GM08714 (cell line): Measurements from ENCODE around the gene LUC7L.
"Not testable (repeated sequence)": the region's sequence is repeated elsewhere in the genome, so short reads cannot be mapped to it uniquely, and the experiment has no call there.

ENCODE experiments used
- H3K4me3 ChIP-seq: fragments of 200-500 bp; sonication (Bioruptor generic); 2 replicates; pipeline ENCODE4 v1.5.1; 2014; ENCODE audit warnings: mild to moderate bottlenecking, low read length, inconsistent platforms
- ZNF274 ChIP-seq: IDR thresholded peaks from 2 replicates; pipeline ENCODE4 v1.6.1; 2012; ENCODE audit warnings: mild to moderate bottlenecking, low read depth, low read length

Gene LUC7L

DNA sequence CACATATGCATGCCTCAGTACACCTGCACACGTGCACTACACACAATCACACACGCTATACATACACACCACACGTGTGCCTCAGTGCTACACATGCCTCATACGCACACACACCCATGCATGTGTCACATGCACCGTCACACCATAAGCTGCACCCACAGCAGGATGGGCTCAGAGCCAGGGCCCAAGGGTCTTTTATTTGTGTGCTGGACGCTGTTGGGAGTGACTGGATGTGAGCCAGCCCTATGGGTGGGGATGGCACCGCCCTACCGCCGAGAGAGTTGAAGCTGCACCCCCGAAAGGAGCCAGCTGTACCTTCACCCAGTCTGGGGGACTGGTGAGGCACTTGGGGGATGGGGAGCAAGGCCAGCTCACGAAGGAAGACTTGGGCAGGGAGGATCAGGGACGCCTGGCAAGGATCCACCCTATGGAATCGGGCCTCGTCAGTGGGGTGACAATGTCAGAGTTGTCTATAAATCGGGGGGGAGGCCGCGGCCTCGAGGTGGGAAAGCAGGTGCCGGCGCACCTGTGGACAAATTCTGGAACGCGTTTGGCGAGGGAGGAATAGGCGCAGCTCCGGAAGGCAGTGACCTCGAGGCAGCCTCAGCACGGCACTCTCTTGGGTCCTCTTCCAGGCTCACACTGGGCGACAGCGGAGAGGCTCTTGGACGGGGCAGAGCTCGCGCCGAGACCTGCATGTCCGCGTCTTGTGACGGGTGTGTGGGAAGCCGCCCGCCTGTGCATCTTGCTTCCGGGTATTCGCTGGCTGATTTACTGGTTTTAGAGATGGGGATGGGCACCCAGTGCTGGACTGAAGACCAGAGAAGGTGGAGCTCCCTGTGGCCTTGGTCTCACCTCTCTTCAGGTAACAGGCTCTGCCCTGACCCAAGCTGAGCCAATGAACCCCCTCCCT, 39.1 kb upstream of the LUC7L start:
- TF ChIP-seq ZNF274: no peak
- no peak overlapping the region for H3K4me3 ChIP-seq

DNA sequence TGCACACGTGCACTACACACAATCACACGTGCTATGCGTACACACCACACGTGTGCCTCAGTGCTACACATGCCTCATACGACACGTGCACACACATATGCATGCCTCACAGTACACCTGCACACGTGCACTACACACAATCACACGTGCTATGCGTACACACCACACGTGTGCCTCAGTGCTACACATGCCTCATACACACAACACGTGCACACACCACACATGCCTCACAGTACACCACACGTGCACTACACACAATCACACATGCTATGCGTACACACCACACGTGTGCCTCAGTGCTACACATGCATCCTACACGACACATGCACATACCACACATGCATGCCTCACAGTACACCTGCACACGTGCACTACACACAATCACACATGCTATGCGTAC, 38.3 kb upstream of the LUC7L start:
- H3K4me3 ChIP-seq: not testable (repeated sequence)

DNA sequence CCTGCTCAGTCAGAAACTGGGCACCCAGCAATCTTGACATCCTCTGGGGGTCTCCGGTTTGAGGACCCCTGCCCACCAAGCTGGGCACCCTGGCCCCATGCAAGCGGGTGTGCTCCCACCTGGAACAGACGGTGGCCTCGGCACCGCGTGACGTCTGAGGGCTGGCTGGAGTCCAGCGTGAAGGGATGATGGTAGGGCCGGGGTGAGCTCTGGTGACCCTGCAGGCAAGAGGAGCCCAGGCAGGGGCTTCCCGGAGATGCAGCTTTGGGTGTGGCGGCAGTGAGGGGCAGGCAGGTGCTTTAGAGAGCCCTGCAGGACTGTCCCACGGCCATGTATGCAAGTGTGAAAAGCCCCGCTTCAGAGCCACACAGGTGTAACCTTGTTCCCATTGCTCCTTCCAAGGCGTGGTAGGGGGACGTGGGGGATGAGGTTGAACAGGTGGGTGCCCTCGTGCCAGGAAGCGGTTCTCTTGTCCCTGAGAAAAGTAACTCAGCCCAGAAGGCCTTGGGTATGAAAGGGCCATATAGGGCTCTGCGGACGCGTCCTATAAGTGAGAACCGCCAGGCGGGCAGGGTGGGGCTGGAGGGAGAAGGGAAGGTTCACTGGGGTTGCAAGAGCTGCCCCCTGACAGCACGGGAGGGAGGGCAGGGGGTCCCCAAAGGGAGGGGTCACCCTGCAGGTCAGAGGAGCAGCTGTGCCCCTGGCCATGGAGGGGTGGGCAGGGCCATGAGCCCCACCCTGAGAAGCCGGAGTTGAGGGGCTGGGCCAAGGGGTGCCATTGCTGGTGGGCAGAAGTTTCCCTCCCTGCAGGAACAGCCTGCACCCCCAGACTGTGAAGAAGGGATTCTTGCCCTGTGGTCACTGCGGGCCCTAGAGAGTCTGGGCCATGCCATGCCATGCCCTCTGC, 37.3 kb upstream of the LUC7L start:
- H3K4me3 ChIP-seq: no peak overlapping the region
- TF ChIP-seq ZNF274: no peak

DNA sequence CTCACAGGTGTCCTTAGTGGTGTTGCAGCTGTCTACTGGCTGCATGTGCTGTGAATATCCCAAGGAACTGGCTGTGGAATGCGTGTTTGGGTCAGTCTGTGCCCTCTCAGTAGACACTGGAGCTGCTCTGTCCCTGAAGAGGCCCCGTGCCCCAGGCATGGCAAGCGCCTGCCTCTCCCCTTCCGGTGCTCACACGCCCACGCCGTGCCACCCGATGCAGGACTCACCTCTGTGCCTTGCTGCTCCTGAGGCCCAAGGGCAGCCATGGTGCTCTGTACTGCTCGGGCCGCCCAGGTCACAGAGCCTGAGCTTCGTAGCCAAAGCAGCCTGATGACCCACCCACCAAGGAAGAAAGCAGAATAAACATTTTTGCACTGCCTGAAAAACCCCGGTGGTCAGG, 36.5 kb upstream of the LUC7L start:
- H3K4me3 ChIP-seq: no peak overlapping the region
- no peak for TF ChIP-seq ZNF274

DNA sequence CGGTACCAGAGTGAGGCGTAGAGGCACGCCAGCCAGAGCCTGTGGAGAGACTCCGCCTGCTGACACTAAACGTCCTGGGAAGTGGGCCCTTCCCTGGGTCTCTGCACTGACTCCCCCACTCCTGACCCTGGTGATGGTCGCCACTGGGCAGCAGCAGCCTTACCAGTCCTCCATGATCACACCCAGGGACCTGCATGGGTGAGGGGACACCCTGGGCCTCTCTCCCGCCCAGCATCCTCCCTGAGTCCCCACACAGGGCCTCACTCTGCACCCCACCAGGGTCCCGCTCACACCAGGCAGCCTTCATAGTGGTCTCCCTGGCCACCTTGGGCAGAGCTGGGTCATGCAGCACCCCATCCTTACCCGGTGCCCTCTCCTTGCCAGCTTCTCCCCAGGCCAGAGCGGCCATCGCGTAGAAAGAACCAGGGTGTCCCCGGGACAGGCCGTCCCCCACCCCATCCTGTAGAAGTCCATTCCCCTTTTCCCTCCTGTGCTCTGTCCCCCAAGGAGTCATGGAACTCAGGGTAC, 35.8 kb upstream of the LUC7L start:
- H3K4me3 ChIP-seq: no peak overlapping the region
- no peak for TF ChIP-seq ZNF274

DNA sequence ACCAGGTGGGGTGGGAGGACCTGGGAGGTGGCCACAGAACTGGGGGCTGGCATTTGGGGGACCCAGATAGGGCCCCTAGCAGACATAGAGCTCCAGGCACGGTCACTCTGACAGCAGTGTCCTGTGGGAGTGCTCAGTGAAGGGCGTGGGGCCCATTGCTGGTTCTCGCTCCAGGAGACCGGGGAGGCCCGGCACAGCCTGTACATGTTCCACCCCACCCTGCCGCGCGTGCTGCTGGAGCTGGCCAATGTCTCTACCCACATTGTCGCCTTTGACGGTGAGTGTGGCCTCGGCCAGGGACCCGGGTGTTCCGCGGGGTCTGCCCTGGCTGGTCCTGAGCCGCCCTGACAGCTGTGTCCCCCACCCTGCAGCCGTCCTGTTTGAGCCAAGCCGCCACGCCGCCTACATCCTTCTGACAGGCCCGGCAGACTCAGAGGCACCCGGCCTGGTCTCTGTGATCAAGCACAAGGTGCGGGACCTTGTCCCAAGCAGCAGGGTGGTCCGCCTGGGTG, 35.2 kb upstream of the LUC7L start:
- no peak for TF ChIP-seq ZNF274

DNA sequence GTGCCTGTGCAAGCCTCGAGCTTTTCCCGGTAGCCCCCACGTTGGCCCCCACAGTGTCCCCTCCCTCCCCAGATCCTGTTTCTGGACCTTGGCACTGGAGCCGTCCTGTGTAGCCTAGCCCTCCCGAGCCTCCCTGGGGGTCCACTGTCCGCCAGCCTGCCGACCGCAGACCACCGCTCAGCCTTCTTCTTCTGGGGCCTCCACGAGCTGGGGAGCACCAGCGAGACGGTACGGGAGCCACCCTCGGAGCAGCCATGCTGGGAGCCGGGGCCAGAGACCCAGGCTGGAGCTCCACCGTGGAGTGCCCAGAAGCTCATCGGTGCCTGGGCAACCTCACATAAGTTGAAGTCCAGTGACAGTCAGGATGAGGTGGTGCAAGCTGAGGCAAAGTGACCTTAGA, 34.7 kb upstream of the LUC7L start:
- H3K4me3 ChIP-seq: no peak overlapping the region
- TF ChIP-seq ZNF274: no peak

More for the DNA sequence above, 35.2 kb upstream of the LUC7L start:
- no peak overlapping the region for H3K4me3 ChIP-seq

DNA sequence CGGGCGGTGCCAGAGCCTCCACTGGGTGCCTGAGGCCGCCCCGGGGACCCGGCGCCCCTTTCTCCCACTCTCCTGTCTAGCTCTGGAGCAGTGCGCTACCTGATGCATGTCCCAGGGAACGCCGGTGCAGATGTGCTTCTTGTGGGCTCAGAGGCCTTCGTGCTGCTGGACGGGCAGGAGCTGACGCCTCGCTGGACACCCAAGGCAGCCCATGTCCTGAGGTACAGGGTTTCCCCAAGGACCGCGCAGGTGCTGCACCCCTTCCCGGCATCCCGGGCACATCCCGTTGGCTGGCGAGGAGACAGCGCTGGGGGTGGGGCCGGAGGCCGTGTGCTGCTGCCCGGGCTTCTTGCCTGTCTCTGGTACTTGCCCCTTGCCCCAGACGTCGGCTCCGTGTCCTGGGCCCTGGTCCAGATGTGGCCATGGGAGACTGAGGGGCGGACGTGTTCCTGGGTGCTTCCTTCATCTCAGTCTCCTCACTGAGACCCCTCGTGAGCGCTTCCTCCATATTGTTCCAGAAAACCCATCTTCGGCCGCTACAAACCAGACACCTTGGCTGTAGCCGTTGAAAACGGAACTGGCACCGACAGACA, 34.0 kb upstream of the LUC7L start:
- H3K4me3 ChIP-seq: no peak overlapping the region
- TF ChIP-seq ZNF274: no peak

DNA sequence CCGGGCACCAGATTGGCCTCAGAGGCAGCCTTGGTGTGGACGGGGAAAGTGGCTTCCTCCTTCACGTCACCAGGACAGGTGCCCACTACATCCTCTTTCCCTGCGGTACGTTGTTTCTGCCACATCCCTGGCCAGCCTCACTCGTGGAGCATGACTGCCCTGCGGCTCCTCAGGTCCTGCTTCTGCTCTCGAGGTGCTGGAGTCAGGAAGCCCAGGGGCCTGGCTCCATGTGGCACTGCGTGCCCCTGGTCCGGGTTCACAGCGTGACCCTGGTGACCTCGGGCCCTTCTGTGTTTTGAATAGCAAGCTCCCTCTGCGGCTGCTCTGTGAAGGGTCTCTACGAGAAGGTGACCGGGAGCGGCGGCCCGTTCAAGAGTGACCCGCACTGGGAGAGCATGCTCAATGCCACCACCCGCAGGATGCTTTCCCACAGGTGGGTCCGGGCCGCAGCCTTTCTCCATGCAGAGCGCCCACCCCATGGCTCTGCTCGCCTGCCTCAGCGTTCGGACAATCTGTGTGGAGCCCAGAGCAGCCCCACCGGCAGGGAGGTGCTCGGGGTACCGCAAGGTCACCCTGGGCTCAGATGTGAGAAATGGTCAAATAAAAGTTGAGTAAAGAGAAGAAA, 33.0 kb upstream of the LUC7L start:
- TF ChIP-seq ZNF274: no peak
- H3K4me3 ChIP-seq: no peak overlapping the region

DNA sequence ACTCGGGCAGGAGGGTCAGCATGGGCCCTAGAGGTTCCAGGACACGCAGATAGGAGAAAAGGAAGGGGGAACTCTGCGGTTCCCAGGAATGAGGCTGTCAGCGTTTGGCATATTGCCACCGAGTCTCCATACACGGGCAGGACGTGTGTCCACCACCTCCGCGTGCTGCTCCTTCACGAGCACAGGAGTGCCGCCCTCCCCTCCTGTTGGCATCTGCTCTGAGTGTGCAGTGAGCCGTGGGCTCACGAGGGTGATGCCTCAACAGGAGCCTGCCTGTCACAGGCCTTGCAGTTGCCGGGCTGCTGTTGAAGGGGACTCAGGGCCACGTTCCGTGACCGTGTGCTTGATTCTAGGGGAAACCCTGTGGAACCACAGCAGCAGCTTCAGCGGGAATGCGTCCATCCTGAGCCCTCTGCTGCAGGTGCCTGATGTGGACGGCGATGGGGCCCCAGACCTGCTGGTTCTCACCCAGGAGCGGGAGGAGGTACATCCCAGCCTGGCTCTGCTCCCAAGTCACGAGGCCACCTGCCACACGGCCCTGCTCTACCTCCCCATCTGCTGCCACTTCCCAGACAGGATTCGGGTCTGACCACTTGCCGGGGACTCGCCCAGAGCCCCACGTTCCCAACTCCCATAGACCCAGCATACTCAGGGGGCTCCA, 31.9 kb upstream of the LUC7L start:
- no peak for TF ChIP-seq ZNF274
- H3K4me3 ChIP-seq: no peak overlapping the region

DNA sequence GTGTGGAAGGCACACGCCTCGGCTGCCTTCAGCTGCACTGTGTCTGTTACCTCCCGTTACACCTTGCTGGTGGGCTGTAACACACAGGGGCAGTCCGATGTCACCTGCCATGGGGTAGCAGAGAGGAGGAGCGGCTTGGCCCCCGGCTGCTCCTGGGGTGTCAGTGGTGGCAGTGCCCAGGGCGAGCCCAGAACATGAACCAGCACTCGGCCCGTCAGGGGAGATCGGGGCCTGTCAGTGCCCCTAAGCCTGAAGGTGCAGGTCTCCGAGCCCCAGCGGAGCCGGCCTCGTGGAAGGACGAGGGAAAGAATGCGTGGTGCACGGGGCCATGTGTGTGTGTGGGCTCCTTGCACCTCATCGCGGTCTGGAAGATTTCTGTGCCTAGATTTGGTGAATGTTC, 31.1 kb upstream of the LUC7L start:
- no peak for TF ChIP-seq ZNF274
- no peak overlapping the region for H3K4me3 ChIP-seq

DNA sequence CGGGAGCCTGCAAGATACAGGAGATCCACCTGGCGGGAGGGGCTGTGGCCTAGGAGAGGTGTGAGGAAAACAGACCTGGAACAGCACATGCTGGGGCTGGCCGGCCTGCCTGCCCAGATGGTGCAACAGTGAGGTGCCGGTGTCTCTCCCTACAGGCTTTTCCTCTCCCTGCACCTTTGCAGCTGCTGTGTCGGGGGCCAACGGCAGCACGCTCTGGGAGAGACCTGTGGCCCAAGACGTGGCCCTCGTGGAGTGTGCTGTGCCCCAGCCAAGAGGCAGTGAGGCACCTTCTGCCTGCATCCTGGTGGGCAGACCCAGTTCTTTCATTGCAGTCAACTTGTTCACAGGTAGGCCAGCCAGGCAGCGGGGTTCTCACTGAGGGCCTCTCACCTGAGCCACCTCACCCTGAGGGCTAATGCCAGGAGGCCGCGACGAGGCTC, 30.6 kb upstream of the LUC7L start:
- no peak for TF ChIP-seq ZNF274
- no peak overlapping the region for H3K4me3 ChIP-seq

DNA sequence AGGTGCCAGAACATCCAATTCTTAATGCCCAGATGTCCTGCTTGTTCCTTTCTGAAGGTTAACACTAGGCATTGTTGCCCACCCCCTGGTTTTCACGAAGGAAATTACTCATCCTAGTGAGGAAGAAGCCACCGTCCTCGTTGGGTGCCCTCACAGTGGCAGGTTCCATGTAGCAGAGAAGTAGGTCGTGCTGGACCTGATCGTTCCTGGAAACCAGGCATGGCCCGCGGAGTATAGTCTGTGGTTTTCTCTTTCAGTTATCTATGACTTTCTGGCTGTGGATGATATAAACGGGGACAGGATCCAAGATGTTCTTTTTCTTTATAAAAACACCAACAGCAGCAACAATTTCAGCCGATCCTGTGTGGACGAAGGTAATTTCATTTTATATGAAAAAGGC, 30.0 kb upstream of the LUC7L start:
- H3K4me3 ChIP-seq: no peak overlapping the region
- no peak for TF ChIP-seq ZNF274

DNA sequence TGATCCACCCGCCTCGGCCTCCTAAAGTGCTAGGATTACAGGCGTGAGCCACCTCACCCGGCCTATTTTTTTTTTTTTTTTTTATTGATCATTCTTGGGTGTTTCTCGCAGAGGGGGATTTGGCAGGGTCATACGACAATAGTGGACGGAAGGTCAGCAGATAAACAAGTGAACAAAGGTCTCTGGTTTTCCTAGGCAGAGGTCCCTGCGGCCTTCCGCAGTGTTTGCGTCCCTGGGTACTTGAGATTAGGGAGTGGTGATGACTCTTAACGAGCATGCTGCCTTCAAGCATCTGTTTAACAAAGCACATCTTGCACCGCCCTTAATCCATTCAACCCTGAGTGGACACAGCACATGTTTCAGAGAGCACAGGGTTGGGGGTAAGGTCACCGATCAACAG, 28.8 kb upstream of the LUC7L start:
- H3K4me3 ChIP-seq: not testable (repeated sequence)
